NCI-H82 (cell line): ENCODE results near the gene KRTAP12-3.
"Not testable (repeated sequence)": the region's sequence is repeated elsewhere in the genome, so short reads cannot be mapped to it uniquely, and the experiment has no call there.

Experiments
- DNase-seq: peaks from one replicate; lab custom pipeline; 2025; lab: John Stamatoyannopoulos, UW

Gene KRTAP12-3

DNA sequence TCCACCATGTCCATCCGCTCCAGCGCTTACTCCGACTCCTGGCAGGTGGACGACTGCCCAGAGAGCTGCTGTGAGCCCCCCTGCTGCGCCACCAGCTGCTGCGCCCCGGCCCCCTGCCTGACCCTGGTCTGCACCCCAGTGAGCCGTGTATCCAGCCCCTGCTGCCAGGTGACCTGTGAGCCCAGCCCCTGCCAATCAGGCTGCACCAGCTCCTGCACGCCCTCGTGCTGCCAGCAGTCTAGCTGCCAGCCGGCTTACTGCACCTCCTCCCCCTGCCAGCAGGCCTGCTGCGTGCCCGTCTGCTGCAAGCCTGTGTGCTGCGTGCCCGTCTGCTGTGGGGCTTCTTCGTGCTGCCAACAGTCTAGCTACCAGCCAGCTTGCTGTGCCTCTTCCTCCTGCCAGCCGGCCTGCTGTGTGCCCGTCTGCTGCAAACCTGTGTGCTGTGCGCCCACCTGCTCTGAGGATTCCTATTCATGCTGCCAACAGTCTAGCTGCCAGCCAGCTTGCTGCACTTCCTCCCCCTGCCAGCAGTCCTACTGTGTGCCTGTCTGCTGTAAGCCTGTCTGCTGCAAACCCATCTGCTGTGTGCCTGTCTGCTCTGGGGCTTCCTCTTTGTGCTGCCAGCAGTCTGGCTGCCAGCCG lies 30.4 kb upstream of the KRTAP12-3 start:
- DNase-seq: not testable (repeated sequence)

DNA sequence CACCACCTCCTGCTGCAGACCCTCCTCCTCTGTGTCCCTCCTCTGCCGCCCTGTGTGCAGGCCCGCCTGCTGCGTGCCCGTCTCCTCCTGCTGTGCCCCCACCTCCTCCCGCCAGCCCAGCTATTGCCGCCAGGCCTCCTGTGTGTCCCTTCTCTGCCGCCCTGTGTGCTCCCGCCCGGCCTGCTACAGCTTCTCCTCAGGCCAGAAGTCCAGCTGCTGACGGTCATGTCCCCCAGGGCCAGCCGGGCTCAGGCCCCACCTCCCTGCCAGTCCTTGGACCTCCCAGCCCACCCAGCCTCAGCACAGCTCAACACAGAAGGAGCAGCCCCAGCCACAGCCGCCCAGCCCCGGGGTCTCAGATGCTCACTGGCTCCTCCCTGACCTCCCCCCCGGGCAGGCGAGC lies 29.9 kb upstream of the KRTAP12-3 start:
- DNase-seq: not testable (repeated sequence)

GRCh38 chr21:44628707-44629391 lies 28.9 kb upstream of the KRTAP12-3 start:
- DNase-seq: no peak

DNA sequence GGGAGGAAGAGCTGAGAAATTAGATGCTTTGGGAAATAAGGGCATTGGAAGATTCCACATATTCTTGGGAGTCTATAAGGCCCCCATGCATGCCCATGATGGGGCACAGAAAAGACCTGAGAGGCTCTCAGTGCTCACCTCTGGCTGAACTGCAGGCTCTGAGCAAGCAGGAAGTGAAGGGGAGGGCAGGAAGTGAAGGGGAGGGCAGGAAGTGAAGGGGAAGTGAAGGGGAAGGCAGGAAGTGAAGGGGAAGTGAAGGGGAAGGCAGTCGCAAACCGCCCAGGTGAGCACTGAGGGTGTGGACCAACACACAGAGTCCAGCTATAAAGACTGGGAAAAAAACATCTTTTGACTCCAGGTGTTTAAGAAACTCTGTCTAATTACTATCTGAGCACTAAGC lies 27.3 kb upstream of the KRTAP12-3 start:
- DNase-seq: no peak

DNA sequence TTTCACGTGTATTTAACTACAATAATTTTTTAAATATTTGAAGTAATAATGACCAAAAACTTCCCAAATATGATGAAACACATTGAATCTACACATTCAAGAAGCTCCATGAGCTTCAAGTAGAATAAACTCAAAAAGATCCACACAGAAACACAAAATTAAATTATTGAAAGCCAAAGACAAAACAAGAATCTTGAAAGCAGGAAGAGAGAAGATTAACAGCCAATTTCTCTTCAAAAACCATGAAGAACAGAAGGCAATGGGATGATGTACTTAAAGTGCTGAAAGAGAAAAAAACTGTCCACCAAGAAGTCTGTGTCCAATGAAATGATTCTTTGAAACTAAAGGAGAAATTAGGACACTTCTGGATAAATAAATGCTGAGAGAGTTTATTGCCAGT lies 25.7 kb upstream of the KRTAP12-3 start:
- DNase-seq: no peak

- DNase-seq: no peak
Measured at GRCh38 chr21:44636209-44637017, 21.3 kb upstream of the KRTAP12-3 start.

- DNase-seq: no peak
Measured at GRCh38 chr21:44637018-44637850, 20.5 kb upstream of the KRTAP12-3 start, which contains the start of gene KRTAP10-10. TSS of gene KRTAP10-10 (plus strand) at chr21:44637356. CDS start at chr21:44637418, 62 bp downstream.

GRCh38 chr21:44637851-44638348 lies 19.8 kb upstream of the KRTAP12-3 start:
- not testable (repeated sequence) for DNase-seq

DNA sequence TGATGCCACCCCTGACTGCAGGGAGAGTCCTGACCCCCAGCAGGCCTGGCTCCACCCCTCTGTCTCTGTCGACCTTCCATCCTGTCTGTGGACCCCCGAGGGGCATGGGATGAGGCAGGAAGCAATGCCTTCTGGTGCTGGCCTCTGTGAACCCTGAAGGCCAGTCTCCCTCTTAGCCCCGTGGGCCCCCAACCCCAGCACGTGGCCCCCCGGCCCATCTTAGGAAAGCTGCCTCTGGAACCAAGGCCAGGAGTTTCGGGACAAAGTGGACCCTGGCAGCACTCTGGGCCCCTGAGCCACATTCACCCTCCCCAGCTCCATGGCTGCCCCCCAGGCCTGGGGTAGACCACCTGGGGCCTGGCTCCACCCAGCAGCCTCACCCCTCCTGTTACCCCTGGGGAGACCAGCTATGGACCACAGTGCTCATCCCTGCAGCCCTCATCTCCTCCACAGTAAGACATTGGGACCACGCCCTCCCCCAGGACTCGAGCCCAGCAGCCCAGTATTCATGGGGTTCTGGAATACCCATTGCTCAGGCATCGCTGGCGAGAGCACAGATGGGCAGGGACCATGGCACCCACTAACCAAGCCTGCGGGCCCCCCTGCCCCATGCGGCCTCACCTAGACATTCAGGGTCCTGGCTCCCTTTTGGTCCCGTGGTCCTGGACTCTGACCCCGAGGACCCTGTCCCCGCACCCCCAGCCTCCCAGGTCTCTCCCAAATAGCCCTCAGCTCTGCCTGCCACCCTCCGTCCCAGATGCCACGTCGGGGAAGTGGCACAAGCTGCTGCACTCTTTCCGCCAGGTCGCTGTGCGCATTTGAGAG lies 19.0 kb upstream of the KRTAP12-3 start:
- not testable (repeated sequence) for DNase-seq

GRCh38 chr21:44639331-44639655 lies 18.4 kb upstream of the KRTAP12-3 start:
- DNase-seq: no peak

- no peak for DNase-seq
Measured at GRCh38 chr21:44640761-44641160, 17.0 kb upstream of the KRTAP12-3 start.

DNA sequence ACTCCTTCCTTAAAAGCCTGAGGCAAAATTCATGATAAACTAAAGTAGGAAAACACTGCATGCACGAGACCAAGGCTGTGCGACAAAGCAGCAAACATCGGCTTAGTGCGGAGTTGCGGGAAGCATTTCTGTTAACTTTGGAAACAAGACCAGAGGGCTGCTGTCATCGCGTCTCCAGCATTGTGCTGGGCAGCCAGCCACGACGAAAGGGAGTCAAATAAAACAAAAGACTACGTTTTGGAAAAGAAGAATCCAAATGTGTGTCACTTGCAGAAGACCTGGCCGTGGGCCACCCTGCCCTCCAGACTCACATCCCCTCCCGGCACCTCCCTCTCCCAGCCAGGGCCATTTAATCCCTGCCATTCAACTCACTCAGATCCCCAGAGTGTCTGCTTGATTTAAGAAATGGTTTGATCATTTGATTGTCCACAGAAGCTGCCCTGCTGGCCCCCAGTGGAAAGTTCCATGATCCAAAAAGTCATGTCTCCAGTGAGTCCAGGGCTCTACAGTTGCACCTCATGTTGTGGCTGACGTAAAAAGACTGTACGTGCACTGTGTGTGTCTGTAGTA lies 13.9 kb upstream of the KRTAP12-3 start:
- DNase-seq: no peak

- DNase-seq: no peak
Measured at GRCh38 chr21:44644878-44645277, 12.9 kb upstream of the KRTAP12-3 start.

GRCh38 chr21:44646366-44647221 lies 11.1 kb upstream of the KRTAP12-3 start, which contains the start of gene KRTAP10-11:
TSS of gene KRTAP10-11 (plus strand) at chr21:44646414. CDS start at chr21:44646459, 45 bp downstream.
- not testable (repeated sequence) for DNase-seq

DNA sequence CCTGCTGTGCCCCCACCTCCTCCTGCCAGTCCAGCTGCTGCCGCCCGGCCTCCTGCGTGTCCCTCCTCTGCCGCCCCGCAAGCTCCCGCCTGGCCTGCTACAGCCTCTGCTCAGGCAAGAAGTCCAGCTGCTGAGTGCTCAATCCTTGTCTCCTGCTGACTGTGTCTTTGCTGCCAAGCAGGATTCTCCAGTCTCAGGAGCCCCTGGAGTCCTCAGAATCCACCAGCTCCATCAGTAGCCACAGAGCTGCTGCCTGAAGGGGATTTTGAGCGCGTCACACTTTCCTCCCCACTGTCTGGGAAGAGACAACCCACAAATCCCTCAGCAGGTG lies 10.5 kb upstream of the KRTAP12-3 start:
- DNase-seq: no peak

- no peak for DNase-seq
Measured at GRCh38 chr21:44648557-44649311, 9.0 kb upstream of the KRTAP12-3 start.

DNA sequence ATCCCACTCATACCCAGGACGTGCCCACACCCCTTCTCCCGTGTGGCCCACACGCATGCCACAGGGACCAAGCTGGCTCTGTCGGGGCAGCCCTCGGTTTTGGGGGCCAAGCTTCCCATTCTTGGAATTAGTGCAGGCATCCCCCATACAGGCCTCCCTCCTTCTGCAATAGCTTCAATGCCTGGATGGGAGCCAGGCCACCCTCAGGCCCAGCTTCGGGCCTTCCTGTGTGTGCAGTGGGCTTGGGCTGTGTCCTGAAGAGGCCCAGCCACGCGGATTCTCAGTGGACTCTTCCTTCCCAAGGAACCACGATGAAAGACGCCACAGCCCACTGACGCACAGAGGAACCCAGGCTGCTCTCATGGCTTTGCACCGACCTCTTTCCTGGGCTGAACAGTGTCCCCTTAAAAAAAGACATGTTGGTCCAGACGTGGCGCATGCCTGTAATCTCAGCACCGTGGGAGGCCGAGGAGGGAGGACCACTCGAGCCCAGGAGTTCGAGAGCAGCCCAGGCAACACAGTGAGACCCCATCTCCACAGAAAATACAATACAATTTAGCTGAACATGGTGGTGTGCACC lies 8.1 kb upstream of the KRTAP12-3 start:
- DNase-seq: no peak

GRCh38 chr21:44650265-44650972 lies 7.3 kb upstream of the KRTAP12-3 start:
- no peak for DNase-seq
